Endothelial cell of umbilical vein (primary cell): Measurements from ENCODE around the gene MYH11.

Experiments used
- MAX ChIP-seq: IDR thresholded peaks from 2 replicates; pipeline ENCODE4 v1.6.1; 2011; ENCODE audit not compliant: insufficient read depth, insufficient read length
- POLR2AphosphoS5 ChIP-seq: IDR thresholded peaks from 2 replicates; pipeline ENCODE4 v1.6.1; 2012; ENCODE audit warnings: low read depth, mild to moderate bottlenecking, control low read depth, low read length, moderate library complexity; ENCODE audit not compliant: insufficient read depth

- TF ChIP-seq MAX (no peak), POLR2AphosphoS5 (no peak)
These were observed 81.6 kb downstream of the MYH11 start for GRCh38 chr16:15775209-15775608.
